ENCODE results near the gene TBC1D24. TPM values are rescaled to one million over a fixed set of nuclear protein-coding genes. Genes with fewer than 3 reads are reported as not detected.
"Not testable (repeated sequence)": the region's sequence is repeated elsewhere in the genome, so short reads cannot be mapped to it uniquely, and the experiment has no call there.

Gene TBC1D24
- total RNA-seq, 2 experiments from 2014 or later = 18.7 to 23.3 TPM

DNA sequence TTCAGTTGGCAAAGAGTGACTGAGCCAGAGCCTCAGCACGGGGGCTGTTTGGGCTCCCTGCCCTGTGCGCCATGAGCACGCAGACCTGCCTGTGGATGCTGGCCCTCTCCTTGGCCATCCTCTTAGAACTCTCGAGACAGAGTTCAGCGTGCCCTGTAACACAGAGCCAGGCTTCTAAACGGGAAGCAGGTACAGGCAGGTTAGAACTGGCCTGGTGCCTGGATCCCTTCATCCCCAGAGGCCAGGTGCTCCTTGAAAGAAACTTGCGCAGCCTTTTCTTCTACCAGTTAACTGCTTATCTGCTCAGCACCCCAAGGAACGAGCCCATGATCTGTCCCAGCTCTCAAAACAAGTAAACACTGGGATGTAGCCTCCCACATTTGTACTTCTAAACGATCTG lies 38.8 kb upstream of the TBC1D24 start:
- ATAC-seq = no peak
- peaks cover 29% of the 10 kb centered on the region for H3K4me1 Mint-ChIP-seq
- H3K36me3 Mint-ChIP-seq = peaks cover 62% of the 10 kb centered on the region
- CTCF ChIA-PET = interaction anchor here (0.9 kb wide), 1 partner anchor 41 kb away, joined by 3 read pairs; no protein-coding TSS in a partner anchor
- H3K27ac Mint-ChIP-seq = no peak overlapping the region
- no peak overlapping the region for H3K4me3 Mint-ChIP-seq
- H3K9me3 Mint-ChIP-seq (ENCODE audit: low read depth) = no peaks in the 10 kb centered on the region
- no peaks in the 10 kb centered on the region for H3K27me3 Mint-ChIP-seq
- no peak for DNase-seq

DNA sequence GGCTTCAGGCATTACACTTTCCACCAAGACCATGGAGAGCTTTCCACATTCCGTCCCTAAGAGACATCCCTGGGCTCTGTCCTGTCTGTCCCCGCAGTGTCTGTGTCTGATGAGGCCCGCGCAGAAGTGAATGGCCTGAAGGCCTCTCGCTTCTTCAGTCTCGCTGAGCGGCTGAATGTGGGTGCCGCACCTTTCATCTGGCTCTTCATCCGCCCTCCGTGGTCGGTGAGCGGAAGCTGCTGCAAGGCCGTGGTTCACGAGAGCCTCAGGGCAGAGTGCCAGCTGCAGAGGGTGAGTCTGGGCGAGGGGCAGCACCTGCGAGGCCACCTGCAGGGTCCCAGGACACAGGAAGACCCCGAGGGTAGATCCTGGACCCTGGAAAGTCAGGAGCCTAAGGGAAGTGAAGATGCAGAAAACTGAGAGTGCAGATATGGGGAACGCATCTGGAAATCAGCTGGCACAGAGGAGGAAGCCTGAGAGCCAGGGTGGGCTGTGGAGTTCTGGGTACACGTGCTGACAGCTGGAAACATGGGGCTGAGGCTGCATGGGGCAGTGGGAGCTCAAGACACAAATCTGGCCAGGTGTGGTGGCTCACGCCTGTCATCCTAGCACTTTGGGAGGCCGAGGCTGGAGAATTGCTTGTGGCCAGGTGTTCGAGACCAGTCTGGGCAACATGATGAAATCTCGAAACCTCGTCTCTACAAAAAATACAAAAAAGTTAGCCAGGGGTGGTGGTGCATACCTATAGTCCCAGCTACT lies 37.7 kb upstream of the TBC1D24 start:
- no peak for ATAC-seq
- Mint-ChIP-seq H3K27me3 (no peaks in the 10 kb centered on the region), H3K4me1 (peaks cover 28% of the 10 kb centered on the region)

GRCh38 chr16:2438121-2438520 lies 36.8 kb upstream of the TBC1D24 start:
- Mint-ChIP-seq H3K9me3 (ENCODE audit: low read depth) (no peaks in the 10 kb centered on the region), H3K4me3 (no peak overlapping the region), H3K36me3 (peaks cover 55% of the 10 kb centered on the region), H3K4me1 (peaks cover 23% of the 10 kb centered on the region), H3K27me3 (no peaks in the 10 kb centered on the region), H3K27ac (no peak overlapping the region)
- CTCF ChIA-PET = interaction anchor here (0.6 to 0.7 kb wide), 2 partner anchors 9 to 48 kb away, joined by 3 read pairs; partner anchors contain the start of gene CCNF
- DNase-seq = no peak
- no peak for ATAC-seq

More for the DNA sequence above, 37.7 kb upstream of the TBC1D24 start:
- H3K9me3 Mint-ChIP-seq (ENCODE audit: low read depth) = no peaks in the 10 kb centered on the region
- H3K4me3 Mint-ChIP-seq = no peak overlapping the region
- H3K36me3 Mint-ChIP-seq = peaks cover 61% of the 10 kb centered on the region
- no peak for DNase-seq
- CTCF ChIA-PET = interaction anchor here (0.7 kb wide), 1 partner anchor 49 kb away, joined by 3 read pairs; no protein-coding TSS in a partner anchor
- no peak overlapping the region for H3K27ac Mint-ChIP-seq

DNA sequence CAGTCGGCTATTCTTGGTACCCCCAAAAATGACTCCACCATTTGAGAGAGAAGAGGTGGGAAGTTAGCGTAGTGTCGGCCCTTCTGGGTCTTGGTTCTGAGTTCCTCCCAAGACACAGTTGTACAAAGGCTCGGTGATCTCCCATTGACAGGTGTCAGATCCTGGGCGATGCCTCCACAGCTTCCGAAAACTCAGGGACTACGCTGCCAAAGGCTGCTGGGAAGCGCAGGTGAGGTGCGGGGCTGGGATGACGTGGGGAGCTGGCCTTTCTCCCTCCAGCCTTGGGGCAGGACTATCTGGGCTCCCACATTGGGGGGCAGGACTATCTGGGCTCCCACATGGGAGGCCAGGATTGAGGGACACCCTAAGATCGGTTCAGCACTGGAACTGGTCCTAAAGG lies 35.3 kb upstream of the TBC1D24 start:
- CTCF ChIA-PET = interaction anchor here (0.8 to 3.1 kb wide), 2 partner anchors 10 to 20 kb away, joined by 3 to 13 read pairs; partner anchors contain the start of genes CCNF and TEDC2
- peak overlapping the region; percentile 17 for H3K27ac Mint-ChIP-seq
- no peaks in the 10 kb centered on the region for H3K9me3 Mint-ChIP-seq (ENCODE audit: low read depth)
- no peak overlapping the region for H3K4me3 Mint-ChIP-seq
- H3K27me3 Mint-ChIP-seq = no peaks in the 10 kb centered on the region
- DNase-seq = no peak
- ATAC-seq = no peak
- H3K4me1 Mint-ChIP-seq = peaks cover 20% of the 10 kb centered on the region
- peaks cover 55% of the 10 kb centered on the region for H3K36me3 Mint-ChIP-seq

DNA sequence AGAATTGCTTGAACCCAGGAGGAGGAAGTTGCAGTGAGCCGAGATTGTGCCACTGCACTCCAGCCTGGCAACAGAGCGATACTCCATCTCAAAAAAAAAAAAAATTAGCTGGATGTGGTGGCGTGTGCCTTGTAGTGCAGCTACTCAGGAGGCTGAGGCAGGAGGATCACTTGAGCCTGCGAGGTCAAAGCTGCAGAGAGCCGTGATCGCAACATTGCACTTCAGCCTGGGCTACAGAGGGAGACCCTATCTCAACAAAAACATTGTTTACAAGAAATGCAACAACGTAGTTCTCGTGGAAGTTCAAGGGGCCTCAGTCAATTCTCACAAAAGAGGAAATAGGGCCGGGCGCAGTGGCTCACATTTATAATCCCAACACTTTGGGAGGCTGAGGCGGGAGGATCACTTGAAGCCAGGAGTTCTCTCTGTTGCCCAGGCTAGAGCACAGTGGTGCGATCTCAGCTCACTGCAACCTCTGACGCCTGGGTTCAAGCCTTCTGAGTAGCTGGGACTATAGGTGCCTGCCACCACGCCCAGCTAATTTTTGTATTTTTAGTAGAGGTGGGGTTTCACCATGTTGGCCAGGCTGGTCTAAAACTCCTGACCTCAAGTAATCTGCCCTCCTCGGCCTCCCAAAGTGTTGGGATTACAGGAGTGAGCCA lies 33.7 kb upstream of the TBC1D24 start:
- CTCF ChIA-PET = interaction anchor here (1.2 to 3.1 kb wide), 3 partner anchors 11 to 247 kb away, joined by 3 to 13 read pairs (median 5); partner anchors contain the start of gene CCNF
- Mint-ChIP-seq H3K4me1 (peaks cover 20% of the 10 kb centered on the region), H3K36me3 (peaks cover 58% of the 10 kb centered on the region)
- not testable (repeated sequence) for DNase-seq; H3K9me3 Mint-ChIP-seq (ENCODE audit: low read depth); ATAC-seq; H3K27me3 Mint-ChIP-seq; H3K4me3 Mint-ChIP-seq; H3K27ac Mint-ChIP-seq

- Mint-ChIP-seq H3K9me3 (ENCODE audit: low read depth) (no peaks in the 10 kb centered on the region), H3K27me3 (no peaks in the 10 kb centered on the region), H3K27ac (no peak overlapping the region), H3K36me3 (peaks cover 53% of the 10 kb centered on the region), H3K4me1 (peaks cover 15% of the 10 kb centered on the region), H3K4me3 (no peak overlapping the region)
- ATAC-seq = no peak
- CTCF ChIA-PET = interaction anchor here (0.7 to 1.8 kb wide), 4 partner anchors 16 to 58 kb away, joined by 3 to 7 read pairs (median 6); partner anchors contain the start of genes TBC1D24 and TEDC2
- DNase-seq = no peak
Measured at GRCh38 chr16:2443555-2443954, 31.4 kb upstream of the TBC1D24 start.

DNA sequence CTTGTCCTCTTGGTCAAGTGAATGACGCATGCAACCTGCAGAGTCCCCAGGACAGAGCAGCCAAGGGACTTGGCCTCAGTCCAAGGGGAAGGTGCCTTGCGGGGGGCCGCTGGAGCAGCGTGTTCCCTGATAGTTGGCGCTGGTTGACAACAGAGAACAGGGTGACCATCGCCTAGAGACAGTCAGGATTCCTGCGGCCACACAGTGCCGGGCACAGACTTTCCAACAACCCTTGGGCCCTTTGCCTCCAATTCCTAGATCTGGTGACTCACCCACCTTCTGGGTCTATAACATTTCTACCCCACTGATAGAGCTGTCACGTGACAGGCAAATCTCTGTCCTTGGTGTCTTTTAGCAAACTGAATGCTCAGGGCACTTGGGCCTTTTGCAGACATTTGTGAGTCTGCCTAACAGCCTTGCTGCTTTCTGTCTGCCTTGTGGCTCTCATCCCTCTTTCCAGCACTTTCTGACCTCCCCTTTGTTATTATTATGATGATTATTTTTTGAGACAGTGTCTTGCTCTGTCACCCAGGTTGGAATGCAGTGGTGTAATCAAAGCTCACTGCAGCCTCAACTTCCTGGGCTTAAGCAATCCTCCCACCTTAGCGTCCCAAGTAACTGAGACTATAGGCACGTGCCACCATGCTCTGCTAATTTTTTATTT lies 26.9 kb upstream of the TBC1D24 start:
- no peak overlapping the region for H3K27ac Mint-ChIP-seq
- no peak overlapping the region for H3K4me3 Mint-ChIP-seq
- ATAC-seq (no peak), DNase-seq (no peak)
- H3K4me1 Mint-ChIP-seq = no peaks in the 10 kb centered on the region
- H3K36me3 Mint-ChIP-seq = peaks cover 66% of the 10 kb centered on the region
- H3K27me3 Mint-ChIP-seq = no peaks in the 10 kb centered on the region
- H3K9me3 Mint-ChIP-seq (ENCODE audit: low read depth) = no peaks in the 10 kb centered on the region
- CTCF ChIA-PET = no interaction called here

GRCh38 chr16:2449118-2449517 lies 25.8 kb upstream of the TBC1D24 start:
- Mint-ChIP-seq H3K4me3 (no peak overlapping the region), H3K27ac (no peak overlapping the region), H3K9me3 (ENCODE audit: low read depth) (no peaks in the 10 kb centered on the region), H3K27me3 (no peaks in the 10 kb centered on the region), H3K36me3 (peaks cover 68% of the 10 kb centered on the region), H3K4me1 (no peaks in the 10 kb centered on the region)
- no peak for DNase-seq
- no peak for ATAC-seq
- CTCF ChIA-PET = no interaction called here

GRCh38 chr16:2450535-2450934 lies 24.4 kb upstream of the TBC1D24 start:
- CTCF ChIA-PET = interaction anchor here (1.1 kb wide), 1 partner anchor 51 kb away, joined by 4 read pairs; no protein-coding TSS in a partner anchor
- no peak for ATAC-seq
- Mint-ChIP-seq H3K4me3 (no peak overlapping the region), H3K4me1 (no peaks in the 10 kb centered on the region), H3K27me3 (no peaks in the 10 kb centered on the region), H3K27ac (no peak overlapping the region), H3K36me3 (peaks cover 59% of the 10 kb centered on the region), H3K9me3 (ENCODE audit: low read depth) (no peaks in the 10 kb centered on the region)
- DNase-seq = no peak

GRCh38 chr16:2450975-2451381 lies 23.9 kb upstream of the TBC1D24 start:
- no peaks in the 10 kb centered on the region for H3K27me3 Mint-ChIP-seq
- H3K4me3 Mint-ChIP-seq = no peak overlapping the region
- H3K4me1 Mint-ChIP-seq = no peaks in the 10 kb centered on the region
- H3K27ac Mint-ChIP-seq = no peak overlapping the region
- no peaks in the 10 kb centered on the region for H3K9me3 Mint-ChIP-seq (ENCODE audit: low read depth)
- no peak for ATAC-seq
- DNase-seq = no peak
- CTCF ChIA-PET = interaction anchor here (1.1 kb wide), 1 partner anchor 50 kb away, joined by 4 read pairs; no protein-coding TSS in a partner anchor
- H3K36me3 Mint-ChIP-seq = peaks cover 61% of the 10 kb centered on the region

DNA sequence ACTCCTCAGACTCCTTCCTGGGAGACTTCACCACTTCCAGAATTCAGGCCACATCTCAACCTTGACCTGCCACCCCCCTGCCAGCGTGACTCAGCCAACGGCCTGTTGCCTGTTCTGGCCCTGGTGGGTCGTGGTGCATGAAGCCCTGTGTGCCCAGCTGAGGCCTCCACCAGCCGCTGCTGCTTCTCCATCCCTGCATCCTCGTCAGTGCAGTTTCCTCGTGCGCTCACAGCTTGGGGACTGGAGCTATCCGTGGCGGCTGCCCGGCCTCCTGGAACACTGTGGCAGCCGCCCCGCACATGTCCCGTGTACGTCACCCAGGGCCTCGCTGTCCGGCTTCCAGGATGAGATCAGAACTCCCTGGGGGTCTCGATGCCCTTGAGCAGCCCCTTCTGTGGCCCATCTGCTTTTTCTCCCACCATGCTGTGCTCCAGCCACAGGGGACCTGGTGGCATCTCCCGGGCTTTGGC lies 23.0 kb upstream of the TBC1D24 start:
- no peaks in the 10 kb centered on the region for H3K27me3 Mint-ChIP-seq
- no peak overlapping the region for H3K27ac Mint-ChIP-seq
- DNase-seq = no peak
- H3K9me3 Mint-ChIP-seq (ENCODE audit: low read depth) = no peaks in the 10 kb centered on the region
- ATAC-seq = no peak
- CTCF ChIA-PET = interaction anchor here (0.7 kb wide), 1 partner anchor 67 kb away, joined by 3 read pairs; no protein-coding TSS in a partner anchor
- H3K4me1 Mint-ChIP-seq = no peaks in the 10 kb centered on the region
- no peak overlapping the region for H3K4me3 Mint-ChIP-seq
- peaks cover 61% of the 10 kb centered on the region for H3K36me3 Mint-ChIP-seq

- no peaks in the 10 kb centered on the region for H3K4me1 Mint-ChIP-seq
- peaks cover 60% of the 10 kb centered on the region for H3K36me3 Mint-ChIP-seq
- H3K9me3 Mint-ChIP-seq (ENCODE audit: low read depth) = no peaks in the 10 kb centered on the region
- ATAC-seq (no peak), DNase-seq (no peak)
- H3K27me3 Mint-ChIP-seq = no peaks in the 10 kb centered on the region
- CTCF ChIA-PET = interaction anchor here (0.7 kb wide), 1 partner anchor 68 kb away, joined by 3 read pairs; no protein-coding TSS in a partner anchor
- H3K27ac Mint-ChIP-seq = no peak overlapping the region
- no peak overlapping the region for H3K4me3 Mint-ChIP-seq
Measured at GRCh38 chr16:2452650-2453049, 22.3 kb upstream of the TBC1D24 start.

Measured in activated CD8-positive, alpha-beta memory T cell treated with anti-CD3 and anti-CD28 coated beads, Interleukin-2, amount 10 ng/mL, durations not matched to agents 7 days and 5 days (primary cell).